Vagina (tissue), 2 donors: ENCODE measurements around the gene GOLPH3L. TPM values are rescaled to one million over a fixed set of nuclear protein-coding genes. Genes with fewer than 3 reads are reported as not detected.

Source experiments
- DNase-seq, 2 donors: peaks; one replicate each; pipeline ENCODE4 v3.0.0-alpha.2; 2017; ENCODE audit errors: extremely low spot score in 2 of 2
- H3K27ac ChIP-seq: fragments of 200-600 bp; sonication (generic); one replicate; pipeline ENCODE4 v1.5.1; 2019
- H3K27me3 ChIP-seq: fragments of 200-600 bp; sonication (generic); one replicate; pipeline ENCODE4 v1.5.1; 2019
- H3K36me3 ChIP-seq, 2 donors: fragments of 200-600 bp; sonication (generic); one replicate each; pipeline ENCODE4 v1.5.1; 2017 to 2019
- H3K4me1 ChIP-seq: fragments of 200-600 bp; sonication (generic); one replicate; pipeline ENCODE4 v1.5.1; 2019
- H3K4me3 ChIP-seq, 2 donors: fragments of 200-600 bp; sonication (generic); 1 replicate in 1 of 2; 2 replicates in 1 of 2; pipeline ENCODE4 v1.5.1; 2016 to 2019
- H3K9me3 ChIP-seq: fragments of 200-600 bp; sonication (generic); one replicate; pipeline ENCODE4 v1.5.1; 2019
- CTCF ChIP-seq, 3 experiments: fragments of 450-650 bp in 2 of 3; fragments of 200-600 bp in 1 of 3; sonication (generic) in 1 of 3; IDR thresholded peaks; one replicate each; pipeline ENCODE4 v1.5.1; 2017 to 2019; ENCODE audit warnings: antibody characterized with exemption in 3 of 3, mild to moderate bottlenecking in 2 of 3, moderate library complexity in 2 of 3
- POLR2A ChIP-seq, 2 donors: fragments of 450-650 bp; IDR thresholded peaks; one replicate each; pipeline ENCODE4 v1.6.1; 2017; ENCODE audit warnings: antibody characterized with exemption in 2 of 2, mild to moderate bottlenecking in 2 of 2, moderate library complexity in 2 of 2
- POLR2AphosphoS5 ChIP-seq, 2 donors: sonication (generic); formaldehyde crosslinking; IDR thresholded peaks; one replicate each; pipeline ENCODE4 v1.9.0; 2017; ENCODE audit warnings: antibody characterized with exemption in 2 of 2, mild to moderate bottlenecking in 2 of 2, low read depth in 1 of 2; ENCODE audit not compliant: insufficient read depth in 1 of 2
- intact Hi-C: fragments of 100-400 bp; cut with DNase I; formaldehyde crosslinking; loops from one replicate; pipeline ENCODE4 v1.15.1; 2023
- small RNA-seq: library from RNA; depleted of rRNA; stranded (forward); fragments of <200 nt; gene quantifications from one replicate; pipeline ENCODE3, GENCODE V24; 2016
- total RNA-seq: library from RNA; depleted of rRNA; stranded (reverse); fragments of >200 nt; gene quantifications from one replicate; pipeline ENCODE4 v1.2.3, GENCODE V29; 2016

The GOLPH3L gene
- total RNA-seq, 1 donor from 2014 or later, result 21.9 TPM

GRCh38 chr1:150596976-150597375 is 100.0 kb downstream of the GOLPH3L start:
- Histone ChIP-seq H3K4me1 (no peaks in the 10 kb centered on the region), H3K36me3 (no peaks in the 10 kb centered on the region), H3K27ac (no peak overlapping the region), H3K4me3 (no peak overlapping the region), H3K9me3 (no peaks in the 10 kb centered on the region), H3K27me3 (no peaks in the 10 kb centered on the region)
- no peak for TF ChIP-seq POLR2A (IDR thresholded peaks at IDR 0.05)
- no peak for TF ChIP-seq POLR2AphosphoS5 (IDR thresholded peaks at IDR 0.05; ENCODE audit: insufficient read depth in 1 of 2, low read depth in 1 of 2)
- TF ChIP-seq CTCF (IDR thresholded peaks at IDR 0.05), result no peak
- no peak for DNase-seq
- intact Hi-C loops, result no loop called here

Small RNA genes within 50 kb of the gene (small RNA-seq; reads per million reads assigned to genes)
- gene RF00015 (not detected), gene RF00561 (not detected), gene RNU6-1042P (not detected)

Other genes with a start within 250 kb of the GOLPH3L start
- gene TARS2, start 209.7 kb downstream of the GOLPH3L start, total RNA-seq, result 17.4 TPM
- 130 TPM for gene ECM1, start 189.0 kb downstream of the GOLPH3L start, total RNA-seq
- not detected for gene FALEC, start 181.4 kb downstream of the GOLPH3L start, total RNA-seq
- gene ADAMTSL4, start 147.7 kb downstream of the GOLPH3L start, total RNA-seq, result 64.6 TPM
- gene MCL1, start 117.5 kb downstream of the GOLPH3L start, total RNA-seq, result 181 TPM
- gene ENSA, start 67.5 kb downstream of the GOLPH3L start, total RNA-seq, result 117 TPM
- gene HORMAD1, start 23.7 kb upstream of the GOLPH3L start, total RNA-seq, result 1.2 TPM
- gene CTSS, start 68.6 kb upstream of the GOLPH3L start, total RNA-seq, result 34.1 TPM
- gene CTSK, start 111.1 kb upstream of the GOLPH3L start, total RNA-seq, result 67.3 TPM
- gene ARNT, start 179.4 kb upstream of the GOLPH3L start, total RNA-seq, result 71.5 TPM
- gene CTXND2, start 190.0 kb upstream of the GOLPH3L start, total RNA-seq, result not detected
- gene SETDB1, start 229.2 kb upstream of the GOLPH3L start, total RNA-seq, result 51.1 TPM